NCI-H2107 (cell line): ENCODE data around the gene ARFGEF3.

ENCODE experiments used
- DNase-seq: peaks from one replicate; lab custom pipeline; 2025; lab: John Stamatoyannopoulos, UW

The ARFGEF3 gene

GRCh38 chr6:138162111-138162954, 594 bp downstream of the ARFGEF3 start:
- no peak for DNase-seq

GRCh38 chr6:138162955-138163575, 1.3 kb downstream of the ARFGEF3 start:
- DNase-seq = no peak

GRCh38 chr6:138175596-138175995, 13.9 kb downstream of the ARFGEF3 start:
- no peak for DNase-seq

- no peak for DNase-seq
Observed at GRCh38 chr6:138176652-138177232, 15.0 kb downstream of the ARFGEF3 start.

- DNase-seq = no peak
Observed at GRCh38 chr6:138182939-138183789, 21.4 kb downstream of the ARFGEF3 start.

GRCh38 chr6:138183790-138184134, 22.0 kb downstream of the ARFGEF3 start:
- no peak for DNase-seq

- no peak for DNase-seq
Observed at GRCh38 chr6:138184230-138184629, 22.5 kb downstream of the ARFGEF3 start.

GRCh38 chr6:138187156-138187555, 25.4 kb downstream of the ARFGEF3 start:
- DNase-seq = no peak

- no peak for DNase-seq
Observed at GRCh38 chr6:138188278-138188941, 26.7 kb downstream of the ARFGEF3 start.

- no peak for DNase-seq
Observed at GRCh38 chr6:138194287-138194686, 32.5 kb downstream of the ARFGEF3 start.

- DNase-seq = no peak
Observed at GRCh38 chr6:138196122-138196738, 34.5 kb downstream of the ARFGEF3 start.

- DNase-seq = no peak
Observed at GRCh38 chr6:138197570-138197969, 35.8 kb downstream of the ARFGEF3 start.

- no peak for DNase-seq
Observed at GRCh38 chr6:138198430-138199091, 36.8 kb downstream of the ARFGEF3 start.

GRCh38 chr6:138201836-138202235, 40.1 kb downstream of the ARFGEF3 start:
- DNase-seq = no peak

GRCh38 chr6:138203315-138203714, 41.6 kb downstream of the ARFGEF3 start:
- DNase-seq = no peak

GRCh38 chr6:138204303-138204702, 42.6 kb downstream of the ARFGEF3 start:
- no peak for DNase-seq

- DNase-seq = no peak
Observed at GRCh38 chr6:138204792-138205384, 43.1 kb downstream of the ARFGEF3 start.

- no peak for DNase-seq
Observed at GRCh38 chr6:138205437-138206094, 43.8 kb downstream of the ARFGEF3 start.

GRCh38 chr6:138206862-138207261, 45.1 kb downstream of the ARFGEF3 start:
- no peak for DNase-seq

- no peak for DNase-seq
Observed at GRCh38 chr6:138211048-138211581, 49.4 kb downstream of the ARFGEF3 start.
